ENCODE measurements around the gene ACVR2B.

DNA sequence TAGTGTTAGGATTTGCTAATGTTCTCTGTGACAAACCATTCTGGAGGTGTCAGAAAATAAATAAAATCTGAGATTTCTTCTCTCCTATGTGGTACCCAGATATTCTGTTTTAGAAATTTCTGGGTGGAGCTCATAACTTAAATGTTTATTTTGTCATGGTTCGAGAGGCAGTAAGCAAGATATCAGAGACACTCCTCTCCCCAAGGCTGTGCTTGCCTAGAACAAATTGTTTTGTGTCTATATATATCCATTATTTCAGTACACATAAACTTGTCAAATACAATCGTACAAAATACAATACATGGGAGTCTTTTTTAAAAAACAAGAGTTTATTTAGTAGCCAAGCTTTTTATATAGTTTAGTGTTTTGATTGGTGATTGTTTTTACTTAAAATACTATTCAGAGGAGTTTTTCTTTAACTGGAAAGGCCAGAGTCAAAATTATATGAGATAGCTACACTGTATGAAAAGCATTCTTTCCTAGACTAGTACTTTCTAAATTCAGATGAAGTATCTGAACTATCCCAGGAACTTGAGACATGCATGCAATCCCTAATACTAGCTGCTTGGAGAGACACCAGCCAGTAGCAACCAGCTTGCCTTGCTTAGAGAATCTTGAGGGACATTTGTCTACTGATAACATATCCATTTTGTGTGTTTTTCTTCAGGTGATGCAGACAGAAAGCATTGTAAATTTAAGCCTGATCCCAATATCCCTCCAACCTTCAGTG, 47.2 kb downstream of the ACVR2B start:
- TF ChIP-seq EP300 (IDR thresholded peaks at IDR 0.05) (no peak), POLR2A (IDR thresholded peaks at IDR 0.05) (no peak)
- TF ChIP-seq, protein P1, sequence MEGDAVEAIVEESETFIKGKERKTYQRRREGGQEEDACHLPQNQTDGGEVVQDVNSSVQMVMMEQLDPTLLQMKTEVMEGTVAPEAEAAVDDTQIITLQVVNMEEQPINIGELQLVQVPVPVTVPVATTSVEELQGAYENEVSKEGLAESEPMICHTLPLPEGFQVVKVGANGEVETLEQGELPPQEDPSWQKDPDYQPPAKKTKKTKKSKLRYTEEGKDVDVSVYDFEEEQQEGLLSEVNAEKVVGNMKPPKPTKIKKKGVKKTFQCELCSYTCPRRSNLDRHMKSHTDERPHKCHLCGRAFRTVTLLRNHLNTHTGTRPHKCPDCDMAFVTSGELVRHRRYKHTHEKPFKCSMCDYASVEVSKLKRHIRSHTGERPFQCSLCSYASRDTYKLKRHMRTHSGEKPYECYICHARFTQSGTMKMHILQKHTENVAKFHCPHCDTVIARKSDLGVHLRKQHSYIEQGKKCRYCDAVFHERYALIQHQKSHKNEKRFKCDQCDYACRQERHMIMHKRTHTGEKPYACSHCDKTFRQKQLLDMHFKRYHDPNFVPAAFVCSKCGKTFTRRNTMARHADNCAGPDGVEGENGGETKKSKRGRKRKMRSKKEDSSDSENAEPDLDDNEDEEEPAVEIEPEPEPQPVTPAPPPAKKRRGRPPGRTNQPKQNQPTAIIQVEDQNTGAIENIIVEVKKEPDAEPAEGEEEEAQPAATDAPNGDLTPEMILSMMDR (IDR thresholded peaks at IDR 0.05): no peak
